ENCODE data around the gene ARID1B.

ARID1B gene

DNA sequence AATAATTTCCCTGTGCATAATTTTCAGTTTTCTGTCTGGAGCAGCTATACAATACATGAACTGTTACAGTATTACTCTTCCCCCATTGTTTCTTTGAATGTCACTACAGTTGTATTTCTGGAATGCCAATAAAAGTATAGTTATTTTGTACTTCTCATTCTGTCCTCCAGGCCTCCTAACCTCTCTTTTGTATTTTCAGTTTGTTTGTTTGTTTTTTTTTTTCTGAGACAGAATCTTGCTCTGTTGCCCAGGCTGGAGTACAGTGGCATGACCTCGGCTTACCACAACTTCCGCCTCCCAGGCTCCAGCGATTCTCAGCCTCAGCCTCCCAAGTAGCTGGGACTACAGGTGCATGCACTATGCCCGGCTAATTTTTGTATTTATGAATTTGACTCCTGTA is 16.8 kb upstream of the ARID1B start:
- Histone ChIP-seq H3K9me3 (ENCODE audit: control extremely low read depth in 1 of 5, control insufficient read depth in 4 of 5, insufficient read depth in 2 of 5, low read depth in 1 of 5, low read length in 4 of 5) (no peaks in the 10 kb centered on the region), H3K36me3 (ENCODE audit: control insufficient read depth in 4 of 4, insufficient read depth in 4 of 4, low read length in 3 of 4) (no peaks in the 10 kb centered on the region), H3K4me3 (ENCODE audit: control insufficient read depth in 1 of 7, extremely low read depth in 1 of 7, insufficient read depth in 4 of 7, low read depth in 2 of 7, low read length in 6 of 7) (no peak overlapping the region), H3K4me1 (ENCODE audit: control extremely low read depth in 1 of 4, control insufficient read depth in 4 of 4, insufficient read depth in 4 of 4, low read length in 3 of 4) (no peaks in the 10 kb centered on the region), H3K27me3 (replicated peaks in 2 of 5; ENCODE audit: control insufficient read depth in 4 of 5, insufficient read depth in 5 of 5, low read length in 4 of 5) (no peaks in the 10 kb centered on the region), H3K27ac (ENCODE audit: insufficient read depth in 1 of 2, low read depth in 1 of 2, low read length in 2 of 2, poor library complexity in 1 of 2, severe bottlenecking in 2 of 2) (no peak overlapping the region)
- no peak for DNase-seq
- POLR2A ChIA-PET, result no interaction called here
- WGBS (ENCODE audit: insufficient coverage), result 93% methylated on average over 2 of the region's 4 CpGs
- CTCF ChIA-PET, result no interaction called here

DNA sequence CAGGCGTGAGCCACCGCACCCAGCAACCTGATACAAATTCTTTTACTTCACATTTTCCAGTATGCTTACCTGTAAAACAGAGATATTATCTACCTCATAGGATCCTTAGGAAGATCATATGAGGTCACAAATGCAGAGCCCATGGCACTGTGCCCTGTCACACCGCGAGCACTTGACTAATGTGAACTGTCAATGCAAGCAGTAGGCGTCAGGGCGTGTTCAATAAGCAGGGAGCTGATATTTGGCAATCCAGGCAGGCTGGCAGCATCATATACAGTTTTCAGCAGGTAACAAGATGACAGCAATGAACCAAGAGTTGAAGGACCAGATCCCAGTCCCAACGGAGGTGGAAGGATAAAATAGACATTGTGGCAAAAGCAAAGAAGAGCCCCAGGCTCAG is 14.6 kb upstream of the ARID1B start:
- no peak overlapping the region for H3K4me3 ChIP-seq (ENCODE audit: control insufficient read depth in 1 of 7, extremely low read depth in 1 of 7, insufficient read depth in 4 of 7, low read depth in 2 of 7, low read length in 6 of 7)
- 100% methylated on average over 5 of the region's 7 CpGs for WGBS (ENCODE audit: insufficient coverage)
- no peak overlapping the region for H3K27ac ChIP-seq (ENCODE audit: insufficient read depth in 1 of 2, low read depth in 1 of 2, low read length in 2 of 2, poor library complexity in 1 of 2, severe bottlenecking in 2 of 2)
- ChIA-PET CTCF (no interaction called here), POLR2A (no interaction called here)
- H3K4me1 ChIP-seq (ENCODE audit: control extremely low read depth in 1 of 4, control insufficient read depth in 4 of 4, insufficient read depth in 4 of 4, low read length in 3 of 4), result no peaks in the 10 kb centered on the region
- no peaks in the 10 kb centered on the region for H3K9me3 ChIP-seq (ENCODE audit: control extremely low read depth in 1 of 5, control insufficient read depth in 4 of 5, insufficient read depth in 2 of 5, low read depth in 1 of 5, low read length in 4 of 5)
- H3K36me3 ChIP-seq (ENCODE audit: control insufficient read depth in 4 of 4, insufficient read depth in 4 of 4, low read length in 3 of 4), result no peaks in the 10 kb centered on the region
- DNase-seq, result no peak
- no peaks in the 10 kb centered on the region for H3K27me3 ChIP-seq (replicated peaks in 2 of 5; ENCODE audit: control insufficient read depth in 4 of 5, insufficient read depth in 5 of 5, low read length in 4 of 5)

DNA sequence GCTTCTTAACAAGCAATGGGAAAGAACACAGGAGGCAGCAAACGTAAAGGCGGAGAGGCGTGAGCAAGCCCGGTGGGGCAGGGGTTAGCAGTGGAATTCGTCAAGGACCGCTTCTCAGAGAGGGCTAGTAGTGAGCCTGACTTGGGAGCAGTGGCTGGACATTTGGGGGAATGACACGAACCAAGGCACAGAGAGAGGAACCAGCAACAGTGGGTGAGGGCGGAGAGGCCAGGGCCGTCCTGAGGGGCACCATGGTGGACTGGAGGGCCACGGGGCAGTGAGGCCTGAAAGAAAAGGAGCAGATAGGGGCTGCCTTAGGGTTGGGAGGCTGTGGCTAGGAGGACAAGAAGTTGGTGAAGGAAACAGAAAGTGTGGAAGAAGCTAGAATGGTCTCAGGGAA is 12.1 kb upstream of the ARID1B start:
- Histone ChIP-seq H3K27ac (ENCODE audit: insufficient read depth in 1 of 2, low read depth in 1 of 2, low read length in 2 of 2, poor library complexity in 1 of 2, severe bottlenecking in 2 of 2) (no peak overlapping the region), H3K4me3 (ENCODE audit: control insufficient read depth in 1 of 7, extremely low read depth in 1 of 7, insufficient read depth in 4 of 7, low read depth in 2 of 7, low read length in 6 of 7) (no peak overlapping the region), H3K4me1 (ENCODE audit: control extremely low read depth in 1 of 4, control insufficient read depth in 4 of 4, insufficient read depth in 4 of 4, low read length in 3 of 4) (peaks cover 0 to 10% (median 4%) of the 10 kb centered on the region in 4 experiments), H3K36me3 (ENCODE audit: control insufficient read depth in 4 of 4, insufficient read depth in 4 of 4, low read length in 3 of 4) (no peaks in the 10 kb centered on the region), H3K27me3 (replicated peaks in 2 of 5; ENCODE audit: control insufficient read depth in 4 of 5, insufficient read depth in 5 of 5, low read length in 4 of 5) (no peaks in the 10 kb centered on the region), H3K9me3 (ENCODE audit: control extremely low read depth in 1 of 5, control insufficient read depth in 4 of 5, insufficient read depth in 2 of 5, low read depth in 1 of 5, low read length in 4 of 5) (no peaks in the 10 kb centered on the region)
- no peak for DNase-seq
- POLR2A ChIA-PET, result no interaction called here
- WGBS (ENCODE audit: insufficient coverage), result over 99% methylated on average over 10 of the region's 10 CpGs
- CTCF ChIA-PET, result no interaction called here

DNA sequence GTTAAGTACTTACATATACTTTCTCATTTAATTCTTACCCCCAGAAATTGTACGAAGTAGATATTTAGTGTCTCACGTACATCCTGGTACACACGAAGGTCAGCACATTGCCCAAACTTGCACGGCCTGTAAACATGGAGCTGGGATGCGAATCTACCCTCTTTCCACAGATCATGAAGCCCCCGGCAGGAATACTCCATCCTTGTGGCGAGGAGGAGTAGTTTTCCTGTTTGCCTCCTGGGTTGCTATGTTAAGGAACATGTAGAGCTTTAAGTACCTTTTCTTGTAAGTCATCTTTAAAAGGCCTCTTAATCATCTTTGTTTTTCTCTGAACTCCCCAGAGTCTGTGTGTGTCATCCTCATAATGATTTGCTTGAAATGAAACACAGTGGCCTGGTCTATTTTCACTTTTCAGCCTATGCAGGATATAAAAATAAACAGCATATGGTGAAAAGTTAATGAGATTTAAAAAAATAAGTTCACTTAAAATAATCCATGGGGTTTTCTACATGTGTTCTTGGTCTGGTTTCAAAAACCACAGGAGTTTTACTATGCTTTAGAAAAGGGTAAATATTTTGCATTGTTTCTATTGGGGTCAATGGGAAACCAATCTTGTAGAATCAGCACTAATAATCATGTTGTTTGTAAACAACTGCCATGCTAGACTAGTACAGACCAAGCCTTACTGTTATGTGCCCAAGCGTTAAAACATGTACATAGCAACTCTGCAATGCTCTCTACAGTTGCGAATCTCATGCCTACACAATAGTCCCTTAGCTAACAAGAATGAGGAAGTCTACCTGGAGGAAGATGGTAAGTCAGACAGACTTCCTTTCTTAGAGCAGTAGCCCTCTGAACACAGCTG is 9.3 kb upstream of the ARID1B start:
- 90% methylated on average over 7 of the region's 9 CpGs for WGBS (ENCODE audit: insufficient coverage)
- CTCF ChIA-PET, result interaction anchor here (0.5 kb wide), 1 partner anchor 12 kb away, joined by 3 read pairs; no protein-coding TSS in a partner anchor
- Histone ChIP-seq H3K36me3 (ENCODE audit: control insufficient read depth in 4 of 4, insufficient read depth in 4 of 4, low read length in 3 of 4) (no peaks in the 10 kb centered on the region), H3K27ac (ENCODE audit: insufficient read depth in 1 of 2, low read depth in 1 of 2, low read length in 2 of 2, poor library complexity in 1 of 2, severe bottlenecking in 2 of 2) (no peak overlapping the region), H3K9me3 (ENCODE audit: control extremely low read depth in 1 of 5, control insufficient read depth in 4 of 5, insufficient read depth in 2 of 5, low read depth in 1 of 5, low read length in 4 of 5) (no peaks in the 10 kb centered on the region), H3K4me3 (ENCODE audit: control insufficient read depth in 1 of 7, extremely low read depth in 1 of 7, insufficient read depth in 4 of 7, low read depth in 2 of 7, low read length in 6 of 7) (no peak overlapping the region), H3K27me3 (replicated peaks in 2 of 5; ENCODE audit: control insufficient read depth in 4 of 5, insufficient read depth in 5 of 5, low read length in 4 of 5) (no peaks in the 10 kb centered on the region), H3K4me1 (ENCODE audit: control extremely low read depth in 1 of 4, control insufficient read depth in 4 of 4, insufficient read depth in 4 of 4, low read length in 3 of 4) (peaks cover 0 to 10% (median 4%) of the 10 kb centered on the region in 4 experiments)
- DNase-seq, result peak in 2 of 3 donors; percentile 61 to 77
- POLR2A ChIA-PET, result no interaction called here

DNA sequence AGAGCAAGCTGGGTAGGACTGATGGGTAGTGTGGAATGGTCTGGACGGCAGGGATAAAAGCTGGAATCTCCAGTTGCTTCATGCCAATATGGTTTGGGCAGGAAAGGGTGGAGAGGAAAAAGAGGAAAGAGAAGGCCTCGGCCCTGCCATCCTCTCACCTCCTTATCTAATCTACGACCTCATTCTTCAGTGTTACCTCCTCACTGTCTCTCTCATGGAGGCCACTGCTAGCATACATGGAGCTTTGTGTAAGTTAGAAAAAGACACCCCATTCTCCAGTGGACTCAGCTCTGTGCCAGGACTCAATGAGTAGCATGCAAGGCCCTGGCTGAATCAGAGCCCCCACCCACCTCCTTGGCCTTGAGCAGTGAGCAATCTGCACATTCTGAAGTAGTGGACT is 6.1 kb upstream of the ARID1B start:
- WGBS (ENCODE audit: insufficient coverage), result no CpG with 5 or more reads among the region's 3 CpGs

DNA sequence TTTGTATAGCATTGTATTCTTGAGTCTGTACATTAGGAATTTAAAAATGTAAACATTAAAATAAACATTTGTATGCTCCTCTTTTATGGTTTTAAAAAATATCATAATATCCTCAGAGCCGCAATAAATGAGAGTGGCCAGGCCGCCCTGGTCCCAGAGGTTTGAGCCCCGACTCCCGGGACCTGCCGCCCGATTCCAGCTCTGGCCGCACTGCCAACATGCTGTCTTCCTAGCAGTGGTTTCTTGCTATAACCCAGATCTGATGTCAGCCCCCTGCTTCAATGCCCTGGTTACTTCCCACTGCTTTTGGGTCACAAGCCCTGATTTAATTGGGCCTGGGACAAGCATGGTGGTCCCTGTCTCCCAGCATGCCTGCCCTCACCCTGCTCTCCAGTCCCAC is 5.4 kb upstream of the ARID1B start:
- WGBS (ENCODE audit: insufficient coverage), result 95% methylated on average over 5 of the region's 7 CpGs

More for the DNA sequence above, 6.1 kb upstream of the ARID1B start:
- Histone ChIP-seq H3K4me1 (ENCODE audit: control extremely low read depth in 1 of 4, control insufficient read depth in 4 of 4, insufficient read depth in 4 of 4, low read length in 3 of 4) (peaks cover 2 to 28% (median 18%) of the 10 kb centered on the region in 4 experiments), H3K9me3 (ENCODE audit: control extremely low read depth in 1 of 5, control insufficient read depth in 4 of 5, insufficient read depth in 2 of 5, low read depth in 1 of 5, low read length in 4 of 5) (no peaks in the 10 kb centered on the region), H3K27me3 (replicated peaks in 2 of 5; ENCODE audit: control insufficient read depth in 4 of 5, insufficient read depth in 5 of 5, low read length in 4 of 5) (peaks cover 0 to 3% (median 0%) of the 10 kb centered on the region in 5 experiments), H3K4me3 (ENCODE audit: control insufficient read depth in 1 of 7, extremely low read depth in 1 of 7, insufficient read depth in 4 of 7, low read depth in 2 of 7, low read length in 6 of 7) (no peak overlapping the region), H3K36me3 (ENCODE audit: control insufficient read depth in 4 of 4, insufficient read depth in 4 of 4, low read length in 3 of 4) (no peaks in the 10 kb centered on the region), H3K27ac (ENCODE audit: insufficient read depth in 1 of 2, low read depth in 1 of 2, low read length in 2 of 2, poor library complexity in 1 of 2, severe bottlenecking in 2 of 2) (no peak overlapping the region)
- CTCF ChIA-PET, result interaction anchor here (1.3 to 2.4 kb wide), 3 partner anchors 8 to 28 kb away, joined by 4 to 7 read pairs (median 5); no protein-coding TSS in a partner anchor
- POLR2A ChIA-PET, result no interaction called here
- DNase-seq, result no peak

DNA sequence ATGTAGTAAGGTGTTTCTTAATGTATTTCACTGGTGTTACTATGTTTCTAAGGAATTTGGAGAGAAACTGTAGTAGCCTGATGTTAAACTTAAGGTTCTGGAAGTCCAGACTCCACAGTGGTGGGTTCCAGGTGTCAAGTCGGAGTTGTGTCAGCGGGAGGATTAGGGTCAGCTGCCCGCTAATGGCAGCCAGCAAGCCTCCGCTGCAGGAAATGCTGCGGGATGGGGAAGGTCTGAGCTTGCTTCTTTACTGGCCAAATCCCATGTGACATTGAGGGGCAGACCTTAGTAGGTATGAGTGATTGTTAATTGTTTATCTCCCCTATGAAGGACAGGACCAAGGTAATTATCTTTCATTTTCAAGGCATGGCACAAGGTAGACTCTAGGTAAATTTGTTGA is 3.7 kb upstream of the ARID1B start:
- Histone ChIP-seq H3K27me3 (replicated peaks in 2 of 5; ENCODE audit: control insufficient read depth in 4 of 5, insufficient read depth in 5 of 5, low read length in 4 of 5) (peaks cover 0 to 3% (median 0%) of the 10 kb centered on the region in 5 experiments), H3K9me3 (ENCODE audit: control extremely low read depth in 1 of 5, control insufficient read depth in 4 of 5, insufficient read depth in 2 of 5, low read depth in 1 of 5, low read length in 4 of 5) (no peaks in the 10 kb centered on the region), H3K27ac (ENCODE audit: insufficient read depth in 1 of 2, low read depth in 1 of 2, low read length in 2 of 2, poor library complexity in 1 of 2, severe bottlenecking in 2 of 2) (no peak overlapping the region), H3K4me3 (ENCODE audit: control insufficient read depth in 1 of 7, extremely low read depth in 1 of 7, insufficient read depth in 4 of 7, low read depth in 2 of 7, low read length in 6 of 7) (no peak overlapping the region), H3K4me1 (ENCODE audit: control extremely low read depth in 1 of 4, control insufficient read depth in 4 of 4, insufficient read depth in 4 of 4, low read length in 3 of 4) (peaks cover 8 to 25% (median 19%) of the 10 kb centered on the region in 4 experiments), H3K36me3 (ENCODE audit: control insufficient read depth in 4 of 4, insufficient read depth in 4 of 4, low read length in 3 of 4) (no peaks in the 10 kb centered on the region)
- CTCF ChIA-PET, result no interaction called here
- POLR2A ChIA-PET, result no interaction called here
- WGBS (ENCODE audit: insufficient coverage), result 86% methylated on average over 5 of the region's 5 CpGs
- DNase-seq, result no peak

More for the DNA sequence above, 5.4 kb upstream of the ARID1B start:
- no peak for DNase-seq
- Histone ChIP-seq H3K4me1 (ENCODE audit: control extremely low read depth in 1 of 4, control insufficient read depth in 4 of 4, insufficient read depth in 4 of 4, low read length in 3 of 4) (peaks cover 8 to 33% (median 22%) of the 10 kb centered on the region in 4 experiments), H3K36me3 (ENCODE audit: control insufficient read depth in 4 of 4, insufficient read depth in 4 of 4, low read length in 3 of 4) (no peaks in the 10 kb centered on the region), H3K4me3 (ENCODE audit: control insufficient read depth in 1 of 7, extremely low read depth in 1 of 7, insufficient read depth in 4 of 7, low read depth in 2 of 7, low read length in 6 of 7) (no peak overlapping the region), H3K27me3 (replicated peaks in 2 of 5; ENCODE audit: control insufficient read depth in 4 of 5, insufficient read depth in 5 of 5, low read length in 4 of 5) (peaks cover 0 to 3% (median 0%) of the 10 kb centered on the region in 5 experiments), H3K27ac (ENCODE audit: insufficient read depth in 1 of 2, low read depth in 1 of 2, low read length in 2 of 2, poor library complexity in 1 of 2, severe bottlenecking in 2 of 2) (no peak overlapping the region), H3K9me3 (ENCODE audit: control extremely low read depth in 1 of 5, control insufficient read depth in 4 of 5, insufficient read depth in 2 of 5, low read depth in 1 of 5, low read length in 4 of 5) (no peaks in the 10 kb centered on the region)
- CTCF ChIA-PET, result no interaction called here
- POLR2A ChIA-PET, result no interaction called here
